ENCODE data around the gene GH1. TPM values are rescaled to one million over a fixed set of nuclear protein-coding genes. Genes with fewer than 3 reads are reported as not detected.
"Not testable (repeated sequence)": the region's sequence is repeated elsewhere in the genome, so short reads cannot be mapped to it uniquely, and the experiment has no call there.

GH1 gene
- total RNA-seq, 1 experiment from 2014 or later, result not detected

- BruUV-seq (replicated peaks); H3K4me3 ChIP-seq (replicated peaks in 1 of 2; ENCODE audit: low read depth in 1 of 2, low read length in 2 of 2); DNase-seq (ENCODE audit: low read depth, low spot score); H3K36me3 ChIP-seq (ENCODE audit: control insufficient read depth in 1 of 2, insufficient read depth in 2 of 2, low read length in 2 of 2); intact Hi-C loops (cut with micrococcal nuclease); H3K9me3 ChIP-seq (ENCODE audit: control insufficient read depth in 1 of 2, insufficient read depth in 1 of 2, low read depth in 1 of 2, low read length in 2 of 2); H3K27ac ChIP-seq (ENCODE audit: low read depth, low read length); H3K9ac ChIP-seq (ENCODE audit: low read length); H3K79me2 ChIP-seq (ENCODE audit: insufficient read depth, low read length); H3K4me2 ChIP-seq (ENCODE audit: low read length); H3K9me2 ChIP-seq (ENCODE audit: insufficient read depth); H4K20me1 ChIP-seq (ENCODE audit: insufficient read depth); RAD21 ChIA-PET (ENCODE audit: low non-redundant PET in 1 of 2, low total read pairs in 2 of 2, uncharacterized antibody in 2 of 2, unreplicated experiment in 2 of 2); H2AFZ ChIP-seq (ENCODE audit: low read depth, low read length, poor library complexity, severe bottlenecking); H3K27me3 ChIP-seq (ENCODE audit: insufficient read depth, low read length): not testable (repeated sequence)
- CTCF ChIA-PET, result interaction anchor here (1.1 to 2.0 kb wide), 7 partner anchors 9 to 182 kb away, joined by 3 to 14 read pairs (median 4); partner anchors contain the start of gene GH2
- POLR2A ChIA-PET, result interaction anchor here (1.3 kb wide), 1 partner anchor 253 kb away, joined by 3 read pairs; no protein-coding TSS in a partner anchor
- peak; percentile 65 for ATAC-seq
- peak; percentile 55 for TF ChIP-seq RAD21 (IDR thresholded peaks at IDR 0.05; ENCODE audit: low read depth)
- TF ChIP-seq, protein P1, sequence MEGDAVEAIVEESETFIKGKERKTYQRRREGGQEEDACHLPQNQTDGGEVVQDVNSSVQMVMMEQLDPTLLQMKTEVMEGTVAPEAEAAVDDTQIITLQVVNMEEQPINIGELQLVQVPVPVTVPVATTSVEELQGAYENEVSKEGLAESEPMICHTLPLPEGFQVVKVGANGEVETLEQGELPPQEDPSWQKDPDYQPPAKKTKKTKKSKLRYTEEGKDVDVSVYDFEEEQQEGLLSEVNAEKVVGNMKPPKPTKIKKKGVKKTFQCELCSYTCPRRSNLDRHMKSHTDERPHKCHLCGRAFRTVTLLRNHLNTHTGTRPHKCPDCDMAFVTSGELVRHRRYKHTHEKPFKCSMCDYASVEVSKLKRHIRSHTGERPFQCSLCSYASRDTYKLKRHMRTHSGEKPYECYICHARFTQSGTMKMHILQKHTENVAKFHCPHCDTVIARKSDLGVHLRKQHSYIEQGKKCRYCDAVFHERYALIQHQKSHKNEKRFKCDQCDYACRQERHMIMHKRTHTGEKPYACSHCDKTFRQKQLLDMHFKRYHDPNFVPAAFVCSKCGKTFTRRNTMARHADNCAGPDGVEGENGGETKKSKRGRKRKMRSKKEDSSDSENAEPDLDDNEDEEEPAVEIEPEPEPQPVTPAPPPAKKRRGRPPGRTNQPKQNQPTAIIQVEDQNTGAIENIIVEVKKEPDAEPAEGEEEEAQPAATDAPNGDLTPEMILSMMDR (IDR thresholded peaks at IDR 0.05 in 2 of 3, conservative IDR thresholded peaks at IDR 0.05 in 1 of 3; ENCODE audit: borderline replicate concordance in 1 of 3, insufficient read depth in 1 of 3, low read depth in 2 of 3, low read length in 2 of 3), result peak; percentile 31 to 55 (median 48); a peak in 4 of 6 replicates
- H3K4me1 ChIP-seq (ENCODE audit: control insufficient read depth in 1 of 2, insufficient read depth in 2 of 2, low read length in 2 of 2), result peaks cover 0 to 11% of the 10 kb centered on the region in 2 experiments; a peak in 1 of 4 replicates
Observed at GRCh38 chr17:63892316-63893037, 26.2 kb downstream of the GH1 start.

DNA sequence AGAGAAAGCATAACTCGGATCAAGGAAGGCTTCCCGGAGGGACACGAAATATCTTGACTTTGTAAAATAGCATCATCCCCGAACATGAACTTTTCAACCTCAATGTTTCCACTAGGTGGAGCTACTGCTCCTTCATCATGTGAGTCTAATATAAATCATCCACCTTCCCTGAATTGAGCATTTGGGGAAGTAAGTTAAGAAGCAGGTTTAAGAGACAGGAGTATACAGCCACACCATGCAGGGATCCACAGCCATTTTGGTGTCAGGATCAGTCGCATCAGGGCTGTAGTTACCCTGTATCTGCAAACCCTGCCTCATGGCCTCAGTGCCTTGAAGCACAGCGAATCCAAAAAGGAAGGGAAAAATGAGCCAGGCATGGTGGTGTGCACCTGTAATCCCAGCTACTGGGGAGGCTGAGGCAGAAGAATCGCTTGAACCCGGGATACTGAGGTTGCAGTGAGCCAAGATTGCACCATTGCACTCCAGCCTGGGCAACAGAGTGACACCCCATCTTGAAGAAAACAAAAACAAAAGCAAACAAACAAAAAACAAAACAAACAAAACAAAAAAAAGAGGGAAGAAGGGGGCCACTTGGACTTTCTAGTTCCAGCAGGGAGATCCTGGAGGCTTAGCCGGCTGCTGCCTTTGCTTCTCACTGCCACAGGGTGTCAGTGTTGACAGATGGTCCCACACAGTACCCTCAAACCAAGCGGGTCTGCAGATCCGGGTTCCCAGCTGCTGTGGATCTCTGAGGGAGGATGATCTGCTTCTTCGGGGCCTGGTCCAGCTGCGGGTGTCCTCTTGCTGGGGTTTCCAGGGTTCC lies 29.4 kb downstream of the GH1 start:
- H3K9me2 ChIP-seq (ENCODE audit: insufficient read depth); H3K79me2 ChIP-seq (ENCODE audit: insufficient read depth, low read length); H3K36me3 ChIP-seq (ENCODE audit: control insufficient read depth in 1 of 2, insufficient read depth in 2 of 2, low read length in 2 of 2); H3K27me3 ChIP-seq (ENCODE audit: insufficient read depth, low read length); RAD21 ChIA-PET (ENCODE audit: low non-redundant PET in 1 of 2, low total read pairs in 2 of 2, uncharacterized antibody in 2 of 2, unreplicated experiment in 2 of 2); H3K9me3 ChIP-seq (ENCODE audit: control insufficient read depth in 1 of 2, insufficient read depth in 1 of 2, low read depth in 1 of 2, low read length in 2 of 2); H3K27ac ChIP-seq (ENCODE audit: low read depth, low read length); intact Hi-C loops (cut with micrococcal nuclease); H4K20me1 ChIP-seq (ENCODE audit: insufficient read depth); H3K4me3 ChIP-seq (replicated peaks in 1 of 2; ENCODE audit: low read depth in 1 of 2, low read length in 2 of 2); POLR2A ChIA-PET; H3K9ac ChIP-seq (ENCODE audit: low read length); DNase-seq (ENCODE audit: low read depth, low spot score); BruUV-seq (replicated peaks); H2AFZ ChIP-seq (ENCODE audit: low read depth, low read length, poor library complexity, severe bottlenecking): not testable (repeated sequence)
- CTCF ChIA-PET, result interaction anchor here (0.7 to 3.9 kb wide), 17 partner anchors 10 to 530 kb away, joined by 3 to 19 read pairs (median 6); no protein-coding TSS in a partner anchor
- H3K4me1 ChIP-seq (ENCODE audit: control insufficient read depth in 1 of 2, insufficient read depth in 2 of 2, low read length in 2 of 2), result peaks cover 0 to 11% of the 10 kb centered on the region in 2 experiments; a peak in 1 of 4 replicates
- TF ChIP-seq, protein P1 (IDR thresholded peaks at IDR 0.05 in 2 of 3, conservative IDR thresholded peaks at IDR 0.05 in 1 of 3; ENCODE audit: borderline replicate concordance in 1 of 3, insufficient read depth in 1 of 3, low read depth in 2 of 3, low read length in 2 of 3), result peak; percentile 51 to 72 (median 52); a peak in 5 of 6 replicates
- TF ChIP-seq RAD21 (IDR thresholded peaks at IDR 0.05; ENCODE audit: low read depth), result peak; percentile 36
- peak; percentile 91 for ATAC-seq
- peak overlapping the region; percentile 50 for H3K4me2 ChIP-seq (ENCODE audit: low read length)

- RAD21 ChIA-PET (ENCODE audit: low non-redundant PET in 1 of 2, low total read pairs in 2 of 2, uncharacterized antibody in 2 of 2, unreplicated experiment in 2 of 2); DNase-seq (ENCODE audit: low read depth, low spot score); POLR2A ChIA-PET; H3K36me3 ChIP-seq (ENCODE audit: control insufficient read depth in 1 of 2, insufficient read depth in 2 of 2, low read length in 2 of 2); H3K27me3 ChIP-seq (ENCODE audit: insufficient read depth, low read length); H3K9me2 ChIP-seq (ENCODE audit: insufficient read depth); H3K4me3 ChIP-seq (replicated peaks in 1 of 2; ENCODE audit: low read depth in 1 of 2, low read length in 2 of 2); H3K27ac ChIP-seq (ENCODE audit: low read depth, low read length); H3K9ac ChIP-seq (ENCODE audit: low read length); ATAC-seq; intact Hi-C loops (cut with micrococcal nuclease); H3K4me2 ChIP-seq (ENCODE audit: low read length); H3K9me3 ChIP-seq (ENCODE audit: control insufficient read depth in 1 of 2, insufficient read depth in 1 of 2, low read depth in 1 of 2, low read length in 2 of 2); H3K79me2 ChIP-seq (ENCODE audit: insufficient read depth, low read length); BruUV-seq (replicated peaks); H2AFZ ChIP-seq (ENCODE audit: low read depth, low read length, poor library complexity, severe bottlenecking); H4K20me1 ChIP-seq (ENCODE audit: insufficient read depth): not testable (repeated sequence)
- H3K4me1 ChIP-seq (ENCODE audit: control insufficient read depth in 1 of 2, insufficient read depth in 2 of 2, low read length in 2 of 2), result peaks cover 0 to 18% of the 10 kb centered on the region in 2 experiments; a peak in 3 of 4 replicates
- CTCF ChIA-PET, result interaction anchor here (1.1 kb wide), 1 partner anchor 15 kb away, joined by 3 read pairs; no protein-coding TSS in a partner anchor
Observed at GRCh38 chr17:63885119-63885518, 33.5 kb downstream of the GH1 start.
